WTC11 (cell line): Measurements from ENCODE around the gene SYNPO.

Experiments
- ETV6 ChIP-seq: sonication (generic); formaldehyde crosslinking; IDR thresholded peaks from 2 replicates; pipeline ENCODE4 v1.8.1; 2022; ENCODE audit warnings: mild to moderate bottlenecking, missing genetic modification reagents
- JAZF1 ChIP-seq: fragments of 250-450 bp; sonication (Bioruptor Pico); IDR thresholded peaks from 2 replicates; pipeline ENCODE4 v1.9.0; 2021; ENCODE audit warnings: moderate library complexity, mild to moderate bottlenecking, inconsistent platforms
- NFYB ChIP-seq: sonication (generic); formaldehyde crosslinking; conservative IDR thresholded peaks from 2 replicates; pipeline ENCODE4 v1.8.0; 2022; ENCODE audit warnings: low read depth, missing genetic modification reagents
- PRRX2 ChIP-seq: fragments of 250-450 bp; sonication (Bioruptor Pico); IDR thresholded peaks from 2 replicates; pipeline ENCODE4 v1.8.0; 2021; ENCODE audit warnings: mild to moderate bottlenecking
- TP53 ChIP-seq: sonication (generic); formaldehyde crosslinking; IDR thresholded peaks from 2 replicates; pipeline ENCODE4 v1.8.1; 2023; ENCODE audit warnings: mild to moderate bottlenecking, missing genetic modification reagents
- TF ChIP-seq, protein P1 (sequence below): fragments of 200-600 bp; IDR thresholded peaks from 2 replicates; pipeline ENCODE4 v1.8.0; 2022; ENCODE audit warnings: antibody characterized with exemption
- TF ChIP-seq, protein P2 (sequence below): sonication (generic); formaldehyde crosslinking; IDR thresholded peaks from 2 replicates; pipeline ENCODE4 v1.8.0; 2023; ENCODE audit warnings: mild to moderate bottlenecking, missing genetic modification reagents
- TF ChIP-seq, protein P3 (sequence below): sonication (generic); formaldehyde crosslinking; IDR thresholded peaks from 2 replicates; pipeline ENCODE4 v1.8.1; 2023; ENCODE audit warnings: mild to moderate bottlenecking, moderate library complexity, missing genetic modification reagents

DNA sequence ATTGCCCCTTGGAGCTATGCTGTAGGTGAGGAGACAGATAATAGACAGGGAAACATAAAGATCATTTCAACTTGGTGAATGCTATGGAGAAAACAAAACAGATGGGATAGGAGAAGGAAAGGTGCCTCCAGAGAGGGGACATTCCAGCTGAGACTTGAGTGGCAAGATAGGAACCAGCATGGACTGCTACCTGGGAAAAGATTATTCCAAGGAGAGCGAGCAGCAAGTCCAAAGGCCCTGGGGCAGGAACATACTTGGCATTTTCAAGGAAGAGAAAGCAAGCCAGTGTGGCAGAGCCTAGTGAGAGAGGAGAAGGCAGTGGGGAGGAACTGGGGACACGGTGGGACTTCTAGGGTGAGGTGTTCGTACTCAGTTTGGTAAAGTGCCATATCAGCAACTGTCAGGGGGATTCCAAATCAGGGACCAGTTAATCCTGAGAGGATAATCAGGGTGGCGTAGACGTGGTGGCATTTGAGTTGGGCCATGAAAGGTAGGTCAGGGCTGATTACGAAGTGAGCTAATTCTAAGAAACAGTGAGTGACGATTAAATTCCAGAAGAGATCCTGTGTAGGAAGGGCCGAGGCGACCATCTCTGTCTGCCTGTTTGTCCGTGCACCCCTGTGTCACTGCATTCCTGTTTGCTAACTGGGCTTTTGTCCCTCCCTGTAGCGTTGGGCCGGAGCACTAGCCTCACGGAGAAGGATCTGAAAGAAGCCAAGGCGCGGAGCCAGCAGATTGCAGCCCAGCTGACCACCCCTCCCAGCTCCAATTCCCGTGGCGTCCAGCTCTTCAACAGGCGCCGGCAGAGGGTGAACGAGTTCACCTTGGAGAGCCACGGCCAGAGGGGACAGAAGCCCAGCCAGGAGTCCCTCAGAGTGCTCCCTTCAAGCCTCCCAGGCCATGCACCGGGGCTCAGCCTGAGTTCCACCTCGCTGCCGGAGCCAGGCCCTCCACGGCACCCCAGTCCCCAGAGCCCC lies 7.1 kb downstream of the SYNPO start:
- TF ChIP-seq NFYB (CRISPR knock-in tag) (no peak), ETV6 (CRISPR knock-in tag) (no peak), PRRX2 (CRISPR knock-in tag) (no peak), JAZF1 (CRISPR knock-in tag) (no peak), TP53 (CRISPR knock-in tag) (no peak)
- TF ChIP-seq, protein P1, sequence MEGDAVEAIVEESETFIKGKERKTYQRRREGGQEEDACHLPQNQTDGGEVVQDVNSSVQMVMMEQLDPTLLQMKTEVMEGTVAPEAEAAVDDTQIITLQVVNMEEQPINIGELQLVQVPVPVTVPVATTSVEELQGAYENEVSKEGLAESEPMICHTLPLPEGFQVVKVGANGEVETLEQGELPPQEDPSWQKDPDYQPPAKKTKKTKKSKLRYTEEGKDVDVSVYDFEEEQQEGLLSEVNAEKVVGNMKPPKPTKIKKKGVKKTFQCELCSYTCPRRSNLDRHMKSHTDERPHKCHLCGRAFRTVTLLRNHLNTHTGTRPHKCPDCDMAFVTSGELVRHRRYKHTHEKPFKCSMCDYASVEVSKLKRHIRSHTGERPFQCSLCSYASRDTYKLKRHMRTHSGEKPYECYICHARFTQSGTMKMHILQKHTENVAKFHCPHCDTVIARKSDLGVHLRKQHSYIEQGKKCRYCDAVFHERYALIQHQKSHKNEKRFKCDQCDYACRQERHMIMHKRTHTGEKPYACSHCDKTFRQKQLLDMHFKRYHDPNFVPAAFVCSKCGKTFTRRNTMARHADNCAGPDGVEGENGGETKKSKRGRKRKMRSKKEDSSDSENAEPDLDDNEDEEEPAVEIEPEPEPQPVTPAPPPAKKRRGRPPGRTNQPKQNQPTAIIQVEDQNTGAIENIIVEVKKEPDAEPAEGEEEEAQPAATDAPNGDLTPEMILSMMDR = no peak
- TF ChIP-seq, protein P2, sequence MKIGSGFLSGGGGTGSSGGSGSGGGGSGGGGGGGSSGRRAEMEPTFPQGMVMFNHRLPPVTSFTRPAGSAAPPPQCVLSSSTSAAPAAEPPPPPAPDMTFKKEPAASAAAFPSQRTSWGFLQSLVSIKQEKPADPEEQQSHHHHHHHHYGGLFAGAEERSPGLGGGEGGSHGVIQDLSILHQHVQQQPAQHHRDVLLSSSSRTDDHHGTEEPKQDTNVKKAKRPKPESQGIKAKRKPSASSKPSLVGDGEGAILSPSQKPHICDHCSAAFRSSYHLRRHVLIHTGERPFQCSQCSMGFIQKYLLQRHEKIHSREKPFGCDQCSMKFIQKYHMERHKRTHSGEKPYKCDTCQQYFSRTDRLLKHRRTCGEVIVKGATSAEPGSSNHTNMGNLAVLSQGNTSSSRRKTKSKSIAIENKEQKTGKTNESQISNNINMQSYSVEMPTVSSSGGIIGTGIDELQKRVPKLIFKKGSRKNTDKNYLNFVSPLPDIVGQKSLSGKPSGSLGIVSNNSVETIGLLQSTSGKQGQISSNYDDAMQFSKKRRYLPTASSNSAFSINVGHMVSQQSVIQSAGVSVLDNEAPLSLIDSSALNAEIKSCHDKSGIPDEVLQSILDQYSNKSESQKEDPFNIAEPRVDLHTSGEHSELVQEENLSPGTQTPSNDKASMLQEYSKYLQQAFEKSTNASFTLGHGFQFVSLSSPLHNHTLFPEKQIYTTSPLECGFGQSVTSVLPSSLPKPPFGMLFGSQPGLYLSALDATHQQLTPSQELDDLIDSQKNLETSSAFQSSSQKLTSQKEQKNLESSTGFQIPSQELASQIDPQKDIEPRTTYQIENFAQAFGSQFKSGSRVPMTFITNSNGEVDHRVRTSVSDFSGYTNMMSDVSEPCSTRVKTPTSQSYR = no peak
- TF ChIP-seq, protein P3, sequence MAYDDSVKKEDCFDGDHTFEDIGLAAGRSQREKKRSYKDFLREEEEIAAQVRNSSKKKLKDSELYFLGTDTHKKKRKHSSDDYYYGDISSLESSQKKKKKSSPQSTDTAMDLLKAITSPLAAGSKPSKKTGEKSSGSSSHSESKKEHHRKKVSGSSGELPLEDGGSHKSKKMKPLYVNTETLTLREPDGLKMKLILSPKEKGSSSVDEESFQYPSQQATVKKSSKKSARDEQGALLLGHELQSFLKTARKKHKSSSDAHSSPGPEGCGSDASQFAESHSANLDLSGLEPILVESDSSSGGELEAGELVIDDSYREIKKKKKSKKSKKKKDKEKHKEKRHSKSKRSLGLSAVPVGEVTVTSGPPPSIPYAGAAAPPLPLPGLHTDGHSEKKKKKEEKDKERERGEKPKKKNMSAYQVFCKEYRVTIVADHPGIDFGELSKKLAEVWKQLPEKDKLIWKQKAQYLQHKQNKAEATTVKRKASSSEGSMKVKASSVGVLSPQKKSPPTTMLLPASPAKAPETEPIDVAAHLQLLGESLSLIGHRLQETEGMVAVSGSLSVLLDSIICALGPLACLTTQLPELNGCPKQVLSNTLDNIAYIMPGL = no peak
